Colonic mucosa (tissue), 4 donors: Measurements from ENCODE around the gene MED1. TPM values are rescaled to one million over a fixed set of nuclear protein-coding genes. Genes with fewer than 3 reads are reported as not detected.
"Not testable (repeated sequence)": the region's sequence is repeated elsewhere in the genome, so short reads cannot be mapped to it uniquely, and the experiment has no call there.

Source experiments
- DNase-seq: peaks from one replicate; pipeline ENCODE4 v3.0.0-alpha.2; 2020
- H3K27ac ChIP-seq: fragments of 200-600 bp; one replicate; pipeline ENCODE4 v1.8.0; 2021
- H3K27me3 ChIP-seq: fragments of 200-600 bp; one replicate; pipeline ENCODE4 v1.8.0; 2021
- H3K36me3 ChIP-seq: fragments of 200-600 bp; one replicate; pipeline ENCODE4 v1.8.0; 2021
- H3K4me1 ChIP-seq: fragments of 200-600 bp; one replicate; pipeline ENCODE4 v1.8.0; 2021; ENCODE audit warnings: mild to moderate bottlenecking
- H3K4me3 ChIP-seq: fragments of 200-600 bp; one replicate; pipeline ENCODE4 v1.8.0; 2021
- H3K9ac ChIP-seq, 2 donors: one replicate each; pipeline ENCODE4 v1.7.0; 2013; ENCODE audit warnings: control low read depth in 2 of 2, low read depth in 2 of 2, low read length in 2 of 2
- H3K9me3 ChIP-seq: fragments of 200-600 bp; one replicate; pipeline ENCODE4 v1.8.0; 2021
- CTCF ChIP-seq: fragments of 200-600 bp; IDR thresholded peaks from one replicate; pipeline ENCODE4 v1.8.0; 2022; ENCODE audit warnings: antibody characterized with exemption, mild to moderate bottlenecking
- intact Hi-C: fragments of 100-400 bp; cut with DNase I; formaldehyde crosslinking; loops from one replicate; pipeline ENCODE4 v1.14.1; 2022
- total RNA-seq, 2 donors: library from RNA; stranded (reverse); fragmentation: NEBNext Ultra II Directional in 1 of 2; extraction: Animal tissue kit (Norgen Biotek cat#: 25700) in 1 of 2; gene quantifications; one replicate each; pipeline ENCODE4 v1.2.1, GENCODE V29; 2021
- donor health status: healthy.
- donor health status: DM: no; HTN: no; CAD: no.
- donor health status: DM: no; HTN: no; CAD: no.

MED1 gene
- 10 to 100 TPM; 29.1 to 31.2 TPM for total RNA-seq

DNA sequence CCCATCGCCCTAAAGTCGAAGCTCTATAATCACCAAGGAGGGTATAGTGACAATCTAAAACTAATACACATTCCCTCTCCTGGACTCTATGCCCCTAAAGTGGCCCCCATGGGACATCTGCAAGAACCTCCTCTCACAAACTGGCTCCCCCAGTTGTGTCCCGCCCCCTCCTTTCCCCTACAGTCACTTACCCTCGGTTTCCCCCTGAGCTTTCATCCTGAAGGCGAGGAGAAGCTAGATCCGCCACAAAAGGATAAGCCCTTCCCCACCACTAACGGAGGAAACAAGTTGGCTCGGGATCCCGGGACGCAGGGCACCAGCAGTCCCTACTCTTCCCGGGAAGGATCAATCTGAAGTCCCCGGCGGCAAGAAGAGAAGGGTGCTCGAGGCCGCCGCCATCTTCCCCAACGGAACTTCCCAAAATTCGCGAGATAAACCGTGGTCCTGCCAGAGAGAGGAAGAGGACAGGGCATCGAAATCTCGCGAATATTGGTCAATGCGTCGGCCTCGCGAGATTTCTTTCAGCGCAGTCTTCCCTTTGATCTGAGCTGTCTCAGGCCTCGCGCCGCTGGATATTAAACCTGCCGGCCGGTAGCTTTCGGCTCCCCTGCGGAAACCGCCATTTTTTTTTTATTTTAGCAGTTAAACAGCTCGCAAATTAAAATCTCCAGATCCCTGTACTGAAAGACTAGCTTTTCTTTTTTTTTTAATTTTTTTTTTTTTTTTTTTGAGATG, at the start of gene MED1:
Gene MED1, minus strand, starts transcription at position 417 of the 735 bp plus-strand sequence. Its CDS starts 201 bp downstream, at position 216.
- intact Hi-C loops = no loop called here
- Histone ChIP-seq H3K4me3 (peak within 1 kb of the TSS; percentile 92), H3K4me1 (no peaks in the 10 kb centered on the region), H3K36me3 (no peaks in the 10 kb centered on the region), H3K27ac (peak within 1 kb of the TSS; percentile 68), H3K27me3 (no peaks in the 10 kb centered on the region), H3K9me3 (no peaks in the 10 kb centered on the region), H3K9ac (peak within 1 kb of the TSS; percentile 79 to 91)
- no peak for TF ChIP-seq CTCF
- peak; percentile 95 for DNase-seq

DNA sequence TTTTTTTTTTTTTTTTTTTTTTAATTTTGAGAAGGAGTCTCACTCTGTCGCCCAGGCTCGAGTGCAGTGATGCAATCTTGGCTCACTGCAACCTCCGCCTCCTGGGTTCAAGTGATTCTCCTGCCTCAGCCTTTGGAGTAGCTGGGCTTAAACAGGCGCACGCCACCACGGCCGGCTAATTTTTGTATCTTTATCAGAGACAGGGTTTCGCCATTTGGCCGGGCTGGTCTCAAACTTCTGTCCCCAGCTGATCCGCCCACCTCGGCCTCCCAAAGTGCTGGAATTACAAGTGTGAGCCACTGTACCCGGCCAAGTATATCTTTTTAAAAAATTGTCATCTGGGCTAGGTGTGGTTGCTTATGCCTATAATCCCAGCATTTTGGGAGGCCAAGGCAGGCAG, 45.9 kb upstream of the MED1 start:
- H3K27ac ChIP-seq, H3K4me3 ChIP-seq, H3K27me3 ChIP-seq, H3K4me1 ChIP-seq, H3K9me3 ChIP-seq, DNase-seq, H3K9ac ChIP-seq, intact Hi-C loops: not testable (repeated sequence)
- H3K36me3 ChIP-seq = peaks cover 16% of the 10 kb centered on the region

DNA sequence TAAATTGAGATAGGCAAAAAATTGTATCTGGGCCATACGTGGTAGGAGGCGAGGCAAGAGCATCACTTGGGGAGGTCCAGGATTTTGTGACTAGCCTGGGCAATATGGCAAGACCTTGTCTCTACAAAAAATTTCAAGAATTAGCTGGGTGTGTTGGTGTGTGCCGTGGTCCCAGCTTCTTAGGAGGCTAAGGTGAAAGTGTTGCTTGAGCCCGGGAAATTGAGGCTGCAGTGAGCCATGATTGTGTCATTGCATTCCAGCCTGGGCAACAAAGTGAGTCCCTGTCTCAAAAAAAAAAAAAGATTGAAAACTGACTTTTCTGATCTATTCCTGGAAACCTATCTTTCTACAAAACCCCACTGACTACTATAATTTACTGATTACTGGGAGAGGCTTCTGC, 36.9 kb upstream of the MED1 start:
- TF ChIP-seq CTCF = no peak
- Histone ChIP-seq H3K9me3 (no peaks in the 10 kb centered on the region), H3K4me3 (no peak overlapping the region), H3K4me1 (no peaks in the 10 kb centered on the region), H3K36me3 (peaks cover 9% of the 10 kb centered on the region), H3K27me3 (no peaks in the 10 kb centered on the region), H3K27ac (no peak overlapping the region), H3K9ac (no peak overlapping the region)
- intact Hi-C loops = loop anchor here (10.0 kb wide), 1 partner anchor 53 kb away; no protein-coding TSS in a partner anchor
- DNase-seq = no peak

DNA sequence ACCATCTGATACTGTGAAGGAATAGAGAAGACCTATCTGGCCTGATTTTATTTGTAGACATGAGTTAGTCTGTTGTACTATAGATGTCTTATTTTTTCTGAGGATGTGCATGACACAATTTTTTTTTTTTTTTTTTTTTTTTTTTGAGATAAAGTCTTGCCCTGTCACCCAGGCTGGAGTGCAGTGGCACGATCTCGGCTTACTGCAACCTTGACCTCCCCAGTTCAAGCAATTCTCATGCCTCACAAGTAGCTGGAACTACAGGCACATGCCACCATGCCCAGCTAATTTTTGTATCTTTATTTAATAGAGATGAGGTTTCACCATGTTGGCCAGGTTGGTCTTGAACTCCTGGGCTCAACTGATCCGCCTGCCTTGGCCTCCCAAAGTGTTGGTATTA, 36.4 kb upstream of the MED1 start:
- intact Hi-C loops = loop anchor here (10.0 kb wide), 1 partner anchor 53 kb away; no protein-coding TSS in a partner anchor
- H3K27ac ChIP-seq, H3K36me3 ChIP-seq, H3K9me3 ChIP-seq, H3K27me3 ChIP-seq, H3K4me1 ChIP-seq, DNase-seq, H3K9ac ChIP-seq, H3K4me3 ChIP-seq: not testable (repeated sequence)

DNA sequence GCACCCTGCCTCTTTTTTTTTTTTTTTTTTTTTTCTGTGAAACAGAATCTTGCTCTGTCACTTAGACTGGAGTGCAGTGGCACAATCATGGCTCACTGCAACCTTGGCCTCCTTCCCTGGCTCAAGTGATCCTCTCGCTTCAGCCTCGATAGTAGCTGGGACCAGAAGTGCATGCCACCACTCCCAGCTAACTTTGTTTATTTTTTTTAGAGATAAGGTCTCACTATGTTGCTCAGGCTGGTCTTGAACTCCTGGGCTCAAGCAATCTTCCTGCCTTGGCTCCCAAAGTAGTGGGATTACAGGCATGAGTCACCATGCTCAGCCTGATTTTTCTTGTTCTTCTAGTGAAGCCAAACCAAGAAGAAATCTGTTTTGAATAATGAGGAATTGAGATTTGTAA, 35.2 kb upstream of the MED1 start:
- Histone ChIP-seq H3K4me1 (no peaks in the 10 kb centered on the region), H3K36me3 (no peaks in the 10 kb centered on the region), H3K9me3 (no peaks in the 10 kb centered on the region), H3K27me3 (no peaks in the 10 kb centered on the region), H3K9ac (no peak overlapping the region), H3K4me3 (no peak overlapping the region), H3K27ac (no peak overlapping the region)
- intact Hi-C loops = loop anchor here (10.0 kb wide), 1 partner anchor 51 kb away; no protein-coding TSS in a partner anchor
- no peak for TF ChIP-seq CTCF
- no peak for DNase-seq

GRCh38 chr17:39485555-39485954, 34.5 kb upstream of the MED1 start:
- Histone ChIP-seq H3K36me3 (no peaks in the 10 kb centered on the region), H3K9me3 (no peaks in the 10 kb centered on the region), H3K9ac (no peak overlapping the region), H3K27ac (no peak overlapping the region), H3K27me3 (no peaks in the 10 kb centered on the region), H3K4me1 (no peaks in the 10 kb centered on the region), H3K4me3 (no peak overlapping the region)
- DNase-seq = no peak
- intact Hi-C loops = loop anchor here (10.0 kb wide), 1 partner anchor 51 kb away; no protein-coding TSS in a partner anchor
- no peak for TF ChIP-seq CTCF
